ENCODE measurements around the gene CTRB2.
"Not testable (repeated sequence)": the region's sequence is repeated elsewhere in the genome, so short reads cannot be mapped to it uniquely, and the experiment has no call there.

CTRB2 gene

DNA sequence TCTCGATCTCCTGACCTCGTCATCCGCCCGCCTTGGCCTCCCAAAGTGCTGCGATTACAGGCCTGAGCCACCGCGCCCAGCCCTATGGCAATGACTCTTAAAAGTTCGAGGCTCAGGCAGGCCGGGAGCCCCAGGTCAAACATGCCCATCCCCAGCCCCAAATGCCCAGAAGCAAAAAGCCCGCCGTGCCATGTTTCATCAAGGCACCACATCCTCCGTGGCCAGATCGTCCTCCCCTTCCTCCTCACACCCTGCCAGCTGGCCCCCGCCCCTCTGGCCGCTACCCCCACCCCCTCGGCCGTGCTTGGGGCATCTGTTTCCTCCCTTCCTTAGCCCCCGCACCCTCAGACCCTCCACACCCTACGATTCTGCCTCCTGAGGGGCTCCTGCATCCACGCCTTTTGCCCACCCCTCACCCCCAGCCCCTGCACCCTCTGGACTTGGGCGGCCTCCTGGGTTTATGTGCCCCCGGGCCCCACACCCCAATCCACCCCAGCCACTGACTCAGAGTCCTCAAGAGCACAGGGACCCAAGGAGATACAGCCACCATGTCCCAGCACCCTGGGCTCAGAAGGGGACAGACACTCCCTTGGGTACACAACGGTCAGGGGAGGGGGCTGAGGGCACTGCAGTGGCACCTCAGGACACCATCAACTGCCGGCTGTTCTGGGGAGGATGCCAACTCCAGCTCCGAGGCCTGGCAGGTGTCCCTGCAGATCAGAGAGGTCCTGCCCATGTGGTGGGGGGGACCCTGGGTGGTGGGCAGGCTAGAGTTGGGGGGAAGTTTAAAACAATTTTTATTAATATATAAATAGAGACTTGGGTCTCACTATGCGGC is 18.9 kb upstream of the CTRB2 start:
- DNase-seq: peak; percentile 49

DNA sequence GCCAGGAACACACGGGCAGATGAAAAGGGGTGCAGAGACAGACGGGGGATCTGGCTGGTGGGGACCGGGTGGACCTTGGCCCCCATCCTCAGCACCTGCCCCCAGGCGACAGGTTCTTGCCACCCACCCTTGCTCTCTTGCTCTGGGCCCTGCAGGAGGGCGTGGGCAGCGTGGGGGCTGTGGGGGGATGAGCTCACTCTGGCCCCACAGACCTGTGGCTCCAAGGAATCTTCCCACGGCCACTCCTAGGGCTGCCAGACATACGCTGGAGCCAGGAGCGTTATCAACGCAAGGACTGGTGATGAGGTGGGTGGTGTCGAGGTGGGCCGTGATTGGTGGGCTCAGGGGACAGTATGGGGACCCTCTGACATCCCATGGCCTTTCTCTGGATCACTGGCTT is 18.1 kb upstream of the CTRB2 start:
- peak; percentile 42 for DNase-seq

DNA sequence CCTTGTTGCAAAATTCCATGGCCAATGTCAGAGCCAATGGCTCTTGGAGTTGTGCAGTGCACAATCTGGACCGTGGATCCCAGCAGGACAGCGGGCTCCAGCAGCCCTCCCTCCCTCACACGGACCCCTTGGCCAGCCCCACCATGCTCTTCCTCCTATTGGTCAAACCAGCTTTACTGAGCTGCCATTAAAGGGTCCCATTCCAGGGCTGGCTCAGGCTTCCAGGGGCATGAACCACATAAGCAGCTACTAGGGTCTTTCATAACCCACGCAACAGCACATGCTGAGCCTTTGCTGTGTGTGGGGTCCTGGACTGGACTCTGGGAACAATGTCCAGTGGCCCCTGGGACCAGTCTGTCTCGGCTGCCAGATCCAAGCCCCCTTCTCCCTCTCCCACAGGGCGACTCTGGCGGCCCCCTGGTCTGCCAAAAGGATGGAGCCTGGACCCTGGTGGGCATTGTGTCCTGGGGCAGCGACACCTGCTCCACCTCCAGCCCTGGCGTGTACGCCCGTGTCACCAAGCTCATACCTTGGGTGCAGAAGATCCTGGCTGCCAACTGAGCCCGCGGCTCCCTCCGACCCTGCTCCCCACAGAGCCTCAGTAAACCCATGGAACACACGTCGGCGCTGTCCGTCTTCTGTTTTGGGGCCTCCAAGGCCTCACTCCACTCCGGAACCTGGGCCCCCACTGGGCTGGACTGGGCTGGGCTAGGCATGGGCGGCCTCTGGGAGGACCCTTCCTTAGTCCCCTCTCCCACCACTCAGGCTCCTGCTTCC is 17.5 kb upstream of the CTRB2 start:
- no peak for DNase-seq

DNA sequence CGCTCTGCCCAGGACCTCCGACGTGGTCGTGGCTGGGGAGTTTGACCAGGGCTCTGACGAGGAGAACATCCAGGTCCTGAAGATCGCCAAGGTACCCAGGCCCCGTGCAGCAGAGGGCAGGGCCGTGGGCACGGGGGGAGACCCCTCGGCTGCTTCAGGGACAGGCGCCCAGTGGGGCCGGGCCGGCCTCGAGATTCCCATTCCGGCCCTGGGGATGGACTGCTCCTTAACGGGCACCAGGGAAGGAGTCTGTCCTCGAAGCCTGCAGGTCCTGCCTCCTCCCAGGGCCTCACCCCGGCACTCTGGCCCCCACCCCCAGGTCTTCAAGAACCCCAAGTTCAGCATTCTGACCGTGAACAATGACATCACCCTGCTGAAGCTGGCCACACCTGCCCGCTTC is 16.2 kb upstream of the CTRB2 start:
- not testable (repeated sequence) for DNase-seq

DNA sequence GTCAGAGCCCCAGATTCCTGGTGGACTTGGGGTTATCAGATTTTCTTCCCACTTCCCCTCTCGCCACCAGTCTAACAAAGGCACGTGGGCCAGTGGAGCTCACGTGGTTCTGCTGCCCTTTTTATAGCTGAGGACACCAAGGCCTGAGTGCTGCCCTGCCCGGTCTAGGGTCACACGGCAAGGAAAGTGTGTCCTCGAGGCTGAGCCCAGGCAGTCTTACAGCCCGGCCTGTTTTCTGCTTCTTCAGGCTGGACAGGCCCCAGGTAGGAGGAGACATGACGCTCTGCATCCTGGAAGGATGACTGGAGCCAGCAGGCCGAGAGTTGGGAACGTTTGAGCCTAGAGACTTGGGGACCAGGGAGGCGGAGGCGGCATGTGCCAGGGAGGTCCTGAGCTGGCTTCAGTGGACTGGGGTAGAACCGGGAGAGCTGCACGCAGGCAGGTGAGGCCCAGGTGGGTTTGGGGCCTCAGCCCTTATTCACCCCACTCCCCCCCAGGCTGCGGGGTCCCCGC is 15.4 kb upstream of the CTRB2 start:
- peak; percentile 81 for DNase-seq

DNA sequence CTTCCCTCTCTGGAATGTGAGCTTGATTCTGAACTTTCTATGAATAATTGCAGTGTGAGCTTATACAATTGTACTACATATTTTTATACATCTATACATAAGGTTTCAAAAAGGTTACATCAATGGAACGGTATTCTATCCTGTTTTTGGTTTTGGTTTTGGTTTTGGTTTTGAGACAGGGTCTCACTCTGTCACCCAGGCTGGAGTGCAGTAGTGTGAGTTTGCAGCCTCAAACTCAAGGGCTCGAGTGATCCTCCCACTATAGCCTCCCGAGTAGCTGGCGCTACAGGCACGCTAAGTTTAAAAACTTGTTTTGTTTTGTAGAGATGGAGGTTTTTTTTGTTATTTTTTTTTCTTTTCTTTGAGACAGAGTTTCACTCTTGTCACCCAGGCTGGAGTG is 12.9 kb upstream of the CTRB2 start:
- no peak for DNase-seq

DNA sequence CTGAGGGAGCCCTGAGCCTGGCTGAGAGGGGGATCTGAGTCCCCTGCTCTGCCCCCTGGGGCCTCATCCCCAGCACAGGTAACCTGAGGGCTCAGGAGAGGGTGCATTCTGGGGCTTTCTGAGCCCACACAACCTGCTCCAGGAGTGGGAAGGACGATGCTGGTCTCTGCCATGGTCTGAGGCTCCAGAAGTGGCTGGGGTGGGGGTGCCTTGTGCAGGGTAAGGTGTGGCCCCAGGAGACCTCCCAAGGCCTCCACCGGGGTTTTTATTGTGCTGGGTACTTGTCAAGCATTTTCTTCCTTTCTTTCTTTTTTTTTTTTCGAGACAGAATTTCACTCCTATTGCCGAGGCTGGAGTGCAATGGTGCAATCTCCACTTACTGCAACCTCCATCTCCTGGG is 12.1 kb upstream of the CTRB2 start:
- DNase-seq: no peak

DNA sequence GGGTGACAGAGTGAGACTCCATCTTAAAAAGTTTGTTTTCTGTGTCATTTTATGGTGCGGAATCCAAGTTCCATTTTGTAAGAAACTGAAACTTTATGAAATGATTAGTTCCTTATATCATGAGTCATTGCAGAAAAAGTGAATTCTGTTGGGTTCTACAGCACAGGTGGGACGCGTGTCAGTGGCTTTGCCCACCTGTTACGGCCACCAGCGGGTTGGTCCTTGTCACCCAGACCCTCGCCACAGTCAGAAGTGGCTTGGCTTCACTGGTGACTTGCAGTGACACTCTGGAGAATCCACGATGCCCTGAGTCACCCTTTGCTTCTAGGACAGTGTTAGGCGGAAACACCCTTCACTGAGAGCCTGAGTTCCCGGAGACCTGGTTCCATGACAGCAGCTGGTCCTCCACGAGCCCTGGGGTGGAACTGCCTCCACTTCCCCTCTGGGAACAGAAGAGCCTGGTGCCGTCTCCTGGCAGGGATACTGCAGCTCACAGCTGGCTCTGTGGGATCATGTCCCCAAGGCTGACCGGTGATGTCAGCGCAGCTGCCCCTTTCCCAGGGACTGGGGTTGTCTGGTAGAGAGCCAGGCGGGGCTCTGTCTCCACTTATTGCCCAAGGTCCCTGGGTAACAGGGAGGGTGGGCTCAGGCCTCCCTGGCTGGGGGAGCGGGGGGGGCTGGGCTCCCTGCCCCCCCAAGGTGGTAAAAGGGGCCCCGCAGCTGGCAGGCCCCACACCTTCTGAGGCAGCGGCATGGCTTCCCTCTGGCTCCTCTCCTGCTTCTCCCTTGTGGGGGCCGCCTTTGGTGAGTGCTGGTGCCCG is 11.5 kb upstream of the CTRB2 start, which contains the start of gene CTRB1:
CTRB1 (plus strand) TSS at position 733 of the 821 bp plus-strand sequence; CDS start at position 753, 20 bp downstream.
- DNase-seq: no peak

DNA sequence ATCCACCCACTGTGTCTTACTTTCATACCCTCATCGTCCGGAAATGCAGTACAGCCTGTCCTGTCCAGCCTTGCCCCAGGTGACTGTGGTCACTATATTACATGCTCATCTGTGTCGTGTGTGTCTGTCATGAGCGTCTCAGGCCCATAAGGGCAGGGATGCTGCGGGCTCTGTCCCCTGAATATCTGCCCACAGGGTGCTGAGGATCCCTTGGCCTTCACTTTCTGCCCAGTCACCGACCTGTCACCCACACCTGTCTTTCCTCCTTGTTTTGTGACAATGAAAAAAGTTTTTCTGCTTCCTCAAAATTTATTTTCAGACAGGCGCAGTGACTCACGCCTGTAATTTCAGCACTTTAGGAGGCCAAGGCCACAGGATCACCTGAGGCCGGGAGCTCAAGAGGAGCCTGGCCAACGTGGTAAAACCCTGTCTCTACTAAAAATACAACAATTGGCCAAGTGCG is 10.5 kb upstream of the CTRB2 start:
- no peak for DNase-seq

DNA sequence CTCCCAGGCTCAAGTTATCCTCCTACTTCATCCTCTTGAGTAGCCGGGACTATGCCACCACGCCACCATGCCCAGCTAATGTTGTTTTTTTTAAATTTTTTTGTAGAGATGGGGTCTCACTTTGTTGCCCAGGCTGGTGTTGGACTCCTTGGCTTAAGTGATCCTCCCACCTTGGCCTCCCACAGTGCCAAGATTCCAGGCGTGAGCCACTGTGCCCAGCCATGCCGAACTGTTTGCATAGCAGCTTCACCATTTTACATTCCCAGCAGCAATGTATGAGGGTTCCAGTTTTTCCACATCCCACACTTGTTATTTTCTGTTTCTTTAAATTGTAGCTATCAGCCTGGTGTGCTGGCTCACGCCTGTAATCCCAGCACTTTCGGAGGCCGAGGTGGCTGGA is 9.6 kb upstream of the CTRB2 start:
- DNase-seq: no peak

DNA sequence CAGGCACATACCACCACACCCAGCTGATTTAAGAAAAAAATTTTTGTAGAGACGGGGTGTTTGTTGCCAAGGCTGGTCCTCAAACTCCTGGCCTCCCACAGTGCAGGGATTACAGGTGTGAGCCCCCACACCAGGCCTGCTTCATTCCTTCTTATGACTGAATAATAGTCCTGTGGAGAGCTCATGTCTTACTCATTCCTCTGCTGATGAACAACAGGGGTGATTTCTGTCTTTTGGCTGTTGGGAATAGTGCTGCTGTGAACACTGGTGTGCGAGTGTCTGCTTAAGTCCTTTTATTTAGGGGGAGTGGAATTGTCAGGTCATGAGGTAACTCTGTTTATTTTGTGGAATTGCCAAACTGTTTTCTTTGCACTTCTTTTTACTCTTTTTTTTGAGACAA is 9.2 kb upstream of the CTRB2 start:
- no peak for DNase-seq

DNA sequence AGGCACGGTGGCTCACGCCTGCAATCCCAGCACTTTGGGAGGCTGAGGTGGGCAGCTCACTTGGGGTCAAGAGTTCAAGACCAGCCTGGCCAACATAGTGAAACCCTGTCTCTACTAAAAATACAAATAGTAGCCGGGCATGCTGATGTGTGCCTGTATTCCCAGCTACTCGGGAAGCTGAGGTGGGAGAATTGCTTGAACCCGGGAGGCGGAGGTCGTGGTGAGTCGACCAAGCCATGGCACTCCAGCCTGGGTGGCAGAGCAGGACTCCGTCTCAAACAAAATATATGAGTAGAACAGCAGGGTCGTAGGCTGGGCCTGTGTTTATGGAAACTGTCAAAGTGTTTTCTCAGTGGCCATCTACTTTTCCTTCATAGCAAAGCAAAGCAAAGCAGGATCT is 4.3 kb upstream of the CTRB2 start:
- DNase-seq: not testable (repeated sequence)

DNA sequence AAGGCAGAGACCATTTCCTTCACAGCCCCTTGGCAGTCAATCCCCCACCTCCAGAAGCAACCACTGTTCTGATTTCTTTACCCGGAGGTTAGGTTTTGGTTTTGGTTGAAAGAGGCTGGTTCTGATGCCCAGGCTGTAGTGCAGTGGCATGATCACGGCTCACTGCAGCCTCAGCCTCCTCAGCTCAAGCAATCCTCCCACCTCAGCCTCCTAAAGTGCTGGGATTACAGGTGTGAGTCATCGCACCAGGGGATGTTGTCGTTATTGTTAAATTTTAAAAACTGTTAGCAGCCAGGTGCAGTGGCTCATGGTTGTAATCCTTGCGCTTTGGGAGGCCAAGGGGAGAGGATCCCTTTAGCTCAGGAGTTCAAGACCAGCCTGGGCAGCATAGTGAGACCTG is 3.0 kb upstream of the CTRB2 start:
- no peak for DNase-seq

DNA sequence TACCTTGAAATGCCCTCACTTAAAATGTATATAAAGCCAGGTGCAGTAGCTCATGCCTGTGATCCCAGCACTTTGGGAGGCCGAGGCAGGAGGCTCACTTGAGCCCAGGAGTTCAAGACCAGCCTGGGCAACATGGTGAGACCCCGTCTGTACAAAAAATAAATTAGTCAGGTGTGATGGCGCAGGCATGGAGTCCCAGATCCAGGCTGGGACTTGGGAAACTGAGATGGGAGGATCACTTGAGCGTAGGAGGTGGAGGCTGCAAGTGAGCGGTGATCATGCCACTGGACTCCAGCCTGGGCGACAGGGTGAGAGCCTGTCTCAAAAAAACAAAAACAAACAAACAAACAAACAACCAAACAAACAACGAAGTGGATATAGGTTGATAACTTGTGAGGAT is 2.6 kb upstream of the CTRB2 start:
- DNase-seq: not testable (repeated sequence)

DNA sequence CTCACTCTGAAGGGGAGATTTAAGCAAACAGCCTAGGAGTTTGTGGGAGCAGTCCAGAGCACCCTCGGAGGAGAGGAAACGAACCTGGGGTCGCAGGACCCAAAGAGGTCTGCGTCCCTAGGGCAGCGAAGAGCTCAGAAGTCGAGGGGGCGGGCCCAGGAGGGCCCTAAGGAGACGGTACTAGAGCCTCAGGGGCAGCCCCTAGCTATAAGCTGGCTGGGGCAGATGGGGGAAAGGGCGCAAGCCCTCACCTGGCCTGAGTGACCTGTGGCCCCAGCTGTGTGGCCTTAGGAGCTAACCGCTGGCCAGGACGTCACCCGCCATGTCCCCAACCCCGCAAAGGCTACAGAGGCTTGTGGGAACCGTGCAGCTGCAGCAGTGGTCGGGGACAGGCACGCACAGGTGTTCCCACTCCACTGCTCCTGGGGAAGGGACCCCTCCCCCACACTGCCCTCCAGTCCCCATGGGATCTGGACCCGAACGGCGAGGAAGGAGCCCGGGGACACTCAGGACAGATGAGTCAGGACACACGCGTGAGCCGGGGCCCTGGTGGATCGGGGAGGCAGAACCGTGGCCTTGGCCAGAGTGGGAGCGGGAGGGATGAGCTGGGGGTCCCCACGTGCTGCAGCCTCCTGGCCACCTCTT is 2.0 kb upstream of the CTRB2 start:
- no peak for DNase-seq

DNA sequence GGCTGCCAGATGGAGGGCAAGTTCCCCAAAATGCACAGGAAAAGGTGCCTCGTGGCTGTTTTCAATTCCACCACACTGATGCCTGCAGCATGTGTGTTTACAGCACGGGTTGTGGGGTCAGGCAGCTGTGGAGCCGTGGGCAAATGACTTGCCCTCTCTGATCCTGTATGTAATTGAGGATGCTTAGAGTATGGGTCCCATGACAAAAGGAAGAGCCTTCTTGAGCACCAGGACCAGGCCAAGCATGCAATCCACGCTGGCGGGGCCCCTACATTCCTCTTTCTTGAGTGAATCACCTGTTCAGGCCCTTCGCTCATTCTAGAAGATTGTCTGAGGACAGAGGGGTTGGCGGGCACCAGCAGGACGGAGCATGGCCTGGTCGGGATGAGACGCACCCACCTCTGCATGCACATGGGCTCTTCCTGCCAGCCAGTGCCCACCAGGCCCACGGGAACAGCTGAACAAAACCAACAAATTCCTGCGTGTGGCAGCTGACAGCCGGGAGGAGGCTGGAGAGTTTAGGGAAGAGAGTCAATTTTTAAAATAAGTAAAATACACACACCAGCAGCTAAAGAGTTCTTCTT is 1.4 kb upstream of the CTRB2 start:
- no peak for DNase-seq

DNA sequence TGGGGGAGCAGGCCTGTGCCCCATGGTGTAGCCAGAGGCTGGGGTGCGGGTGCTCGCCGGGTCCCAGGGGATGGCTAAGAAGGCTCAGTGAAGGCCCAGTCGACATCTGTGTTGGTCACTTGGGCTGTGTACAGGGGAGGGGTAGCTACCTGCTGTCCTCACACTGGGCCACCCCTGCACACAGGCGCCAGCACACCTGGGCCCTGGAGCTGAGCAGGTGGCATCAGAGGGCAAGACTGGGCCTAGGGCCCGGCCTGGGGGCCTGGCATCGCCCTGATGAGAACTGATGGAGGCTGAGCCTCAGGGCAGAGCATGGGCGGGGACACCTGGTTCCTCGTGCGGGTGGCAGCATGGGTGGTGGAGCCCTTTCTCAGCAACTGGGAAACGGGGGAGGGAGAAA is 870 bp upstream of the CTRB2 start:
- DNase-seq: no peak

DNA sequence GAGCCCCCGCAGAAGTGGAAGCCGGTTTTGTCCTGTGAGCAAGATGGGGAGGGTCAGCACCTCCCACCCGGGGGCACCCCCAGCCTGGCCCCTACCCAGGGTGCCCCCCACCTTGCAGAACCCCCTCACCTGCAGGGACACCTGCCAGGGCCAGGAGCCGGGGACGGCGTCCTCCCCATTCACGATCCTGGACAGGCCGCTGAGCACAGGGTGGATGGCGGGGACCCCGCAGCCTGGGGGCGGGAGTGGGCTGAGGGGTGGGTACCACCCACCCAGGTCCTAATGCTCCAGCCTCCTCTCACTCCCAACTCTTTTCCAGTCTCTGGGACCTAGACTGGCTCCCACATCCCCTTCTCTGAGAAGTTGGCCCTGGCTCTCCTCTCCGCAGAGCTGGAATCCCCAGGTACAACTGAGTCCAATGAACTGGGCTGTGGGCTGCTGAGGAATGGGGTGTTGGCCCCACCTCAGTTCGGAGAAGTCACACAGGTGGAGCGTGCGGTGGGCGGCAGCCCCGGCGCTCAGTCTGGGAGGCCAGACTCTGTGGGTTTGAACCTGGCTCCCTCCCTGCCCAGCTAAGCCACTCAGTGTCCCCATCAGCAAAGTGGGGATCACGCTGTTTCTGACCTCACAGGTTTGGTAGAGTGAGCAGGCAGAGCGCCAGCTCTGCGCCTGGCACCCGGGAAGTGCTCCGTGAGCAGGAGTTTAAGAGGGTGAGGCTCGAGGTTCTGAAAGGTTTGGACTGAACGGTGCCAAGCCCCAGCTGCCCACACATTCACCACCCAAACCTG is 806 bp downstream of the CTRB2 start:
- DNase-seq: not testable (repeated sequence)

DNA sequence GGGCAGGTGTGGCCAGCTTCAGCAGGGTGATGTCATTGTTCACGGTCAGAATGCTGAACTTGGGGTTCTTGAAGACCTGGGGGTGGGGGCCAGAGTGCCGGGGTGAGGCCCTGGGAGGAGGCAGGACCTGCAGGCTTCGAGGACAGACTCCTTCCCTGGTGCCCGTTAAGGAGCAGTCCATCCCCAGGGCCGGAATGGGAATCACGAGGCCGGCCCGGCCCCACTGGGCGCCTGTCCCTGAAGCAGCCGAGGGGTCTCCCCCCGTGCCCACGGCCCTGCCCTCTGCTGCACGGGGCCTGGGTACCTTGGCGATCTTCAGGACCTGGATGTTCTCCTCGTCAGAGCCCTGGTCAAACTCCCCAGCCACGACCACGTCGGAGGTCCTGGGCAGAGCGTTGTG is 1.5 kb downstream of the CTRB2 start:
- not testable (repeated sequence) for DNase-seq

DNA sequence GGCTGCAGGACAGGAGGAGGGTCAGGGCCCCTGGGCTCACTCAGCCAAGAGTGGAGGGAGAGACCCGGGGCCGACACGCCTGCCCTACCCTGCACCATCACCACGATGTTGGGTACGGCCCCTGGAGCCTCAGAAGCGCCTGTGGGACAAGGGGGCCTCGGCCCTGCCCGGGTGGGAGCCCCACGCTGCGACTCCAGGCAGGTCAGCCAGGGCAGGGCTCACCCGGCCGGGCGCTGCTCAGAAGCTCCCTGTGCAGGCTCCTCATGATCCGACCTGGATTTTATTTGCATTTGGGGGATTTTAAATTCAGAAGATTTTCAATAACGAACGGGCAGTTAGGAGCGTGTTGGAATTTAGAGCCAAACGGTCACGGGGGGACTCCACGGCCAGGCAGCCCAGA is 2.1 kb downstream of the CTRB2 start:
- not testable (repeated sequence) for DNase-seq

DNA sequence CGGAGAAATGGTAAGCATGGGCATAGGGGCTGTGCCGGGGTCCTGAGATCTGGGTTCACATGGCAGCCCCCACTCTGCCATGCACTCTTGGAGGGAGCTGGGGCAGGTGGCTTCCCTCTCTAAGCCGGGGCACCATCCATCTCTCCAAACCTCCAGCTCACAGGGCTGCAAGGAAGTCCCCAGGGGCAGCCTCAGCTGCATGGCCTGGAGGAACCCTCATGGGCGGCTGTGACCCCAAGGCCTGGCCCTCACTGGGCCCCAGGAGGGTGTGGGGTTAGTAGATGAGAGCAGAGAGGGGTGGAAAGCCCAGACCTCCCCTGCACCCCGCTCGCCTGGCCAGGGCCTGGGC is 2.6 kb downstream of the CTRB2 start:
- no peak for DNase-seq

Data from femur (tissue), 1 donor.